ENCODE results near the gene NT5DC1.

- TF ChIP-seq ZNF623 (tag by site-specific recombination; IDR thresholded peaks at IDR 0.05) (no peak), GLI2 (tag by site-specific recombination; IDR thresholded peaks at IDR 0.05; ENCODE audit: borderline replicate concordance, low read depth) (no peak), YY1 (tag by site-specific recombination; IDR thresholded peaks at IDR 0.05) (no peak), CTCF (tag by site-specific recombination; IDR thresholded peaks at IDR 0.05) (no peak), ATF2 (tag by site-specific recombination; IDR thresholded peaks at IDR 0.05; ENCODE audit: low read depth) (no peak), ZNF629 (tag by site-specific recombination; IDR thresholded peaks at IDR 0.05) (no peak), TCF7L2 (IDR thresholded peaks at IDR 0.05; ENCODE audit: borderline replicate concordance, low read depth, low read length) (no peak), REST (tag by site-specific recombination; IDR thresholded peaks at IDR 0.05) (no peak), ZNF645 (tag by site-specific recombination; IDR thresholded peaks at IDR 0.05) (no peak), ZNF558 (tag by site-specific recombination; IDR thresholded peaks at IDR 0.05) (no peak), SP2 (tag by site-specific recombination; IDR thresholded peaks at IDR 0.05) (no peak), ZNF274 (IDR thresholded peaks at IDR 0.05; ENCODE audit: low read length) (no peak), ZNF274 (tag by site-specific recombination; IDR thresholded peaks at IDR 0.05; ENCODE audit: borderline replicate concordance) (no peak), ZNF624 (tag by site-specific recombination; IDR thresholded peaks at IDR 0.05) (no peak), ZNF10 (tag by site-specific recombination; IDR thresholded peaks at IDR 0.05) (no peak)
Measured at GRCh38 chr6:116168148-116168547, 67.5 kb downstream of the NT5DC1 start.
